Measurements from ENCODE around the gene UMPS.

The UMPS gene

GRCh38 chr3:124759666-124760401, 29.6 kb downstream of the UMPS start:
- no peak for TF ChIP-seq CTCF (IDR thresholded peaks at IDR 0.05; ENCODE audit: low read depth, low read length)
- DNase-seq (ENCODE audit: extremely low read depth, low read depth): no peak

- TF ChIP-seq CTCF (IDR thresholded peaks at IDR 0.05; ENCODE audit: low read depth, low read length): no peak
- no peak for DNase-seq (ENCODE audit: extremely low read depth, low read depth)
Observed at GRCh38 chr3:124760601-124761000, 30.3 kb downstream of the UMPS start.

GRCh38 chr3:124761250-124761796, 31.1 kb downstream of the UMPS start:
- peak; percentile 95 for TF ChIP-seq CTCF (IDR thresholded peaks at IDR 0.05; ENCODE audit: low read depth, low read length)
- peak; percentile 84 for DNase-seq (ENCODE audit: extremely low read depth, low read depth)

- TF ChIP-seq CTCF (IDR thresholded peaks at IDR 0.05; ENCODE audit: low read depth, low read length): no peak
- DNase-seq (ENCODE audit: extremely low read depth, low read depth): no peak
Observed at GRCh38 chr3:124761935-124762660, 31.8 kb downstream of the UMPS start.

GRCh38 chr3:124762661-124763011, 32.4 kb downstream of the UMPS start:
- DNase-seq (ENCODE audit: extremely low read depth, low read depth): no peak
- no peak for TF ChIP-seq CTCF (IDR thresholded peaks at IDR 0.05; ENCODE audit: low read depth, low read length)

GRCh38 chr3:124763206-124763605, 33.0 kb downstream of the UMPS start:
- TF ChIP-seq CTCF (IDR thresholded peaks at IDR 0.05; ENCODE audit: low read depth, low read length): no peak
- DNase-seq (ENCODE audit: extremely low read depth, low read depth): no peak
